Measurements from ENCODE around the gene ZNF213. TPM values are rescaled to one million over a fixed set of nuclear protein-coding genes. Genes with fewer than 3 reads are reported as not detected.

The ZNF213 gene
- total and polyA plus RNA-seq, 2 donors (not counting 1 experiment from before 2014, with no cell fraction given), result 0.43 to 8.8 TPM

- no peaks in the 10 kb centered on the region for H3K79me2 ChIP-seq (ENCODE audit: control insufficient read depth, insufficient read depth, low read length)
- peaks cover 3% of the 10 kb centered on the region for H3K4me1 ChIP-seq (ENCODE audit: control insufficient read depth, extremely low read depth, insufficient read depth, low read length)
- H3K4me2 ChIP-seq (ENCODE audit: extremely low read depth, insufficient read depth, low read length), result no peak overlapping the region
- no peak for DNase-seq (ENCODE audit: low read depth in 2 of 2)
- H2AFZ ChIP-seq (ENCODE audit: low read length), result no peak overlapping the region
- TF ChIP-seq EZH2 (IDR thresholded peaks at IDR 0.05; ENCODE audit: low read length, missing control alignments) (no peak), CTCF (conservative IDR thresholded peaks at IDR 0.05 in 1 of 2, IDR thresholded peaks at IDR 0.05 in 1 of 2; ENCODE audit: low read depth in 1 of 2, low read length in 2 of 2) (no peak)
- no peak overlapping the region for H3K9ac ChIP-seq (ENCODE audit: insufficient read depth, low read length)
- no peak overlapping the region for H3K4me3 ChIP-seq (replicated peaks in 1 of 4; ENCODE audit: control extremely low read depth in 1 of 4, insufficient read depth in 1 of 4, low read depth in 3 of 4, low read length in 4 of 4)
- H3K36me3 ChIP-seq (ENCODE audit: control insufficient read depth, insufficient read depth, low read length), result peaks cover 11% of the 10 kb centered on the region
- H3K27ac ChIP-seq (ENCODE audit: insufficient read depth, low read length), result no peak overlapping the region
- H3K9me3 ChIP-seq (ENCODE audit: control insufficient read depth, insufficient read depth, low read depth, low read length), result no peaks in the 10 kb centered on the region
- no peaks in the 10 kb centered on the region for H3K27me3 ChIP-seq (ENCODE audit: control insufficient read depth, insufficient read depth, low read length)
- H4K20me1 ChIP-seq (ENCODE audit: control insufficient read depth, extremely low read depth, insufficient read depth, low read length), result no peaks in the 10 kb centered on the region
These were observed 12.9 kb upstream of the ZNF213 start for GRCh38 chr16:3121851-3122467.

GRCh38 chr16:3122926-3123570, 11.8 kb upstream of the ZNF213 start:
- Histone ChIP-seq H3K27me3 (ENCODE audit: control insufficient read depth, insufficient read depth, low read length) (no peaks in the 10 kb centered on the region), H4K20me1 (ENCODE audit: control insufficient read depth, extremely low read depth, insufficient read depth, low read length) (no peaks in the 10 kb centered on the region), H3K4me3 (replicated peaks in 1 of 4; ENCODE audit: control extremely low read depth in 1 of 4, insufficient read depth in 1 of 4, low read depth in 3 of 4, low read length in 4 of 4) (no peak overlapping the region), H3K4me1 (ENCODE audit: control insufficient read depth, extremely low read depth, insufficient read depth, low read length) (peaks cover 3% of the 10 kb centered on the region), H3K4me2 (ENCODE audit: extremely low read depth, insufficient read depth, low read length) (no peak overlapping the region), H3K9ac (ENCODE audit: insufficient read depth, low read length) (no peak overlapping the region), H3K27ac (ENCODE audit: insufficient read depth, low read length) (no peak overlapping the region), H3K9me3 (ENCODE audit: control insufficient read depth, insufficient read depth, low read depth, low read length) (no peaks in the 10 kb centered on the region), H3K79me2 (ENCODE audit: control insufficient read depth, insufficient read depth, low read length) (no peaks in the 10 kb centered on the region), H3K36me3 (ENCODE audit: control insufficient read depth, insufficient read depth, low read length) (peaks cover 13% of the 10 kb centered on the region), H2AFZ (ENCODE audit: low read length) (no peak overlapping the region)
- TF ChIP-seq EZH2 (IDR thresholded peaks at IDR 0.05; ENCODE audit: low read length, missing control alignments), result no peak
- no peak for TF ChIP-seq CTCF (conservative IDR thresholded peaks at IDR 0.05 in 1 of 2, IDR thresholded peaks at IDR 0.05 in 1 of 2; ENCODE audit: low read depth in 1 of 2, low read length in 2 of 2)
- no peak for DNase-seq (ENCODE audit: low read depth in 2 of 2)

GRCh38 chr16:3123986-3124886, 10.6 kb upstream of the ZNF213 start:
- Histone ChIP-seq H3K27me3 (ENCODE audit: control insufficient read depth, insufficient read depth, low read length) (no peaks in the 10 kb centered on the region), H2AFZ (ENCODE audit: low read length) (peak overlapping the region; percentile 87), H3K4me1 (ENCODE audit: control insufficient read depth, extremely low read depth, insufficient read depth, low read length) (peaks cover 5% of the 10 kb centered on the region), H3K36me3 (ENCODE audit: control insufficient read depth, insufficient read depth, low read length) (peaks cover 12% of the 10 kb centered on the region), H3K4me2 (ENCODE audit: extremely low read depth, insufficient read depth, low read length) (peak overlapping the region; percentile 81), H3K9me3 (ENCODE audit: control insufficient read depth, insufficient read depth, low read depth, low read length) (no peaks in the 10 kb centered on the region), H3K4me3 (replicated peaks in 1 of 4; ENCODE audit: control extremely low read depth in 1 of 4, insufficient read depth in 1 of 4, low read depth in 3 of 4, low read length in 4 of 4) (peak overlapping the region; percentile 62 to 81 (median 71)), H3K27ac (ENCODE audit: insufficient read depth, low read length) (peak overlapping the region; percentile 46), H4K20me1 (ENCODE audit: control insufficient read depth, extremely low read depth, insufficient read depth, low read length) (no peaks in the 10 kb centered on the region), H3K79me2 (ENCODE audit: control insufficient read depth, insufficient read depth, low read length) (no peaks in the 10 kb centered on the region), H3K9ac (ENCODE audit: insufficient read depth, low read length) (peak overlapping the region; percentile 46)
- peak; percentile 92 for DNase-seq (ENCODE audit: low read depth in 2 of 2)
- TF ChIP-seq CTCF (conservative IDR thresholded peaks at IDR 0.05 in 1 of 2, IDR thresholded peaks at IDR 0.05 in 1 of 2; ENCODE audit: low read depth in 1 of 2, low read length in 2 of 2) (peak; percentile 18 to 38), EZH2 (IDR thresholded peaks at IDR 0.05; ENCODE audit: low read length, missing control alignments) (no peak)
